GM12872 (cell line): ENCODE measurements around the gene KCTD1.

Experiments used
- CTCF ChIP-seq: IDR thresholded peaks from 3 replicates; pipeline ENCODE4 v1.5.1; 2011; ENCODE audit warnings: low read depth, mild to moderate bottlenecking, low read length, moderate library complexity; ENCODE audit not compliant: insufficient read depth

KCTD1 gene

GRCh38 chr18:26459340-26459739 is 89.0 kb downstream of the KCTD1 start:
- no peak for TF ChIP-seq CTCF

- TF ChIP-seq CTCF: no peak
These were observed 89.7 kb downstream of the KCTD1 start for GRCh38 chr18:26458526-26459232.

- TF ChIP-seq CTCF: peak; percentile 23; the same call in 1 of the 3 replicates
These were observed 90.6 kb downstream of the KCTD1 start for GRCh38 chr18:26457611-26458353.

GRCh38 chr18:26457195-26457594 is 91.2 kb downstream of the KCTD1 start:
- TF ChIP-seq CTCF: no peak

GRCh38 chr18:26456070-26456491 is 92.3 kb downstream of the KCTD1 start:
- TF ChIP-seq CTCF: 0 out of 3 replicates have a peak, but pooled peaks have one; percentile 14

- no peak for TF ChIP-seq CTCF
These were observed 92.7 kb downstream of the KCTD1 start for GRCh38 chr18:26455639-26456038.

- TF ChIP-seq CTCF: no peak
These were observed 93.7 kb downstream of the KCTD1 start for GRCh38 chr18:26454616-26455015.
